Measurements from ENCODE around the gene PROKR2.

DNA sequence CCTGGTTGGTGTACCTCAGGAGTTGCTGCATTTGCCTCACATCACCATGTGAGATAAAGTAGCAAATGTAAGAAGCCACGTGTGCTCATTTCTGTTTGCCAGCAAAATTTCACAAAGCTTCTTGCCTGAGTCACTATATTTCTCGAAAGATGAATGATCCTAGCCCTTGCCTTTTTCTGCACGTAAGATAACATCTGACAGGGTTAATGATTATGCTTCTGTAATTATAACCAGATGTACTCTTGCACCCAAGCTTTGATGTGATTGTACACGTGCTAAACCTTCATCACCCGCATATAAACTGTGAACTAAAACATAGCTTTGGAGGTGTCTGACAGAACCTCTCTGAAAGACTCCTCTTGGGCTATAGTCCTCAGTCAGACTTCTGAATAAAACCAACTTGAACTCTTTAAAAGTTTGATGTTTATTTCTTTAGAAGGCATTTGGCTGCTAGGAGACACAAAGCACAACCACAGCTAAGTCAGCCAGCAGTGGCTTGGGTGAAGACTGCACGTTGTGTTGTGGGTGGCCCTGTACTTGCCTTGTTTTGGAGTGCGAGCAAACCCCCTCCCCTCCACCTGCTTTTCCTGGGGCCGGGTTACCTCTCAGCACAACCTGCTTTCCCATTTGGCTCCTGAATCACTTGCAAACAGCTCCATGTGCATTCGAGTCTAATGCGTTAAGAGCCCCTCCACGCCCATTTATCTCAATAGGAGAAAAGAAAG, 19.3 kb downstream of the PROKR2 start:
- TF ChIP-seq POLR2A (IDR thresholded peaks at IDR 0.05; ENCODE audit: low read length) (no peak), GATA1 (IDR thresholded peaks at IDR 0.05; ENCODE audit: low read depth, low read length) (no peak)

All from erythroblast (primary cell).